Calu3 (cell line): ENCODE measurements around the gene NAP1L5. TPM values are rescaled to one million over a fixed set of nuclear protein-coding genes. Genes with fewer than 3 reads are reported as not detected.

Experiments
- BruUV-seq: library from RNA; stranded (reverse); fragments of 400-500 nt; replicated peaks from 2 replicates; lab custom pipeline; 2021; lab: Mats Ljungman, UMichigan
- CTCF ChIA-PET: fragments of 300-600 bp; sonication (Branson Sonifier 250); formaldehyde crosslinking; loops from one replicate; lab custom pipeline; 2022; ENCODE audit warnings: antibody characterized with exemption; lab: Charles Lee
- DNase-seq: peaks from one replicate; pipeline ENCODE4 v3.0.0; 2022
- H3K27ac Mint-ChIP-seq: one replicate; pipeline ENCODE4 v1.8.0; 2022; ENCODE audit warnings: mixed read lengths; ENCODE audit not compliant: unreplicated experiment
- H3K27me3 Mint-ChIP-seq: one replicate; pipeline ENCODE4 v1.8.0; 2022; ENCODE audit warnings: mixed read lengths; ENCODE audit not compliant: unreplicated experiment
- H3K36me3 Mint-ChIP-seq: one replicate; pipeline ENCODE4 v1.8.0; 2022; ENCODE audit warnings: mild to moderate bottlenecking, moderate library complexity, mixed read lengths; ENCODE audit not compliant: insufficient read depth, unreplicated experiment
- H3K4me1 Mint-ChIP-seq: one replicate; pipeline ENCODE4 v1.8.0; 2022; ENCODE audit warnings: mild to moderate bottlenecking, low read depth, mixed read lengths; ENCODE audit not compliant: unreplicated experiment
- H3K4me3 Mint-ChIP-seq: one replicate; pipeline ENCODE4 v1.8.0; 2022; ENCODE audit warnings: mild to moderate bottlenecking, low read depth, moderate library complexity, mixed read lengths; ENCODE audit not compliant: unreplicated experiment
- H3K9me3 Mint-ChIP-seq: one replicate; pipeline ENCODE4 v1.8.0; 2022; ENCODE audit warnings: low read depth, mixed read lengths; ENCODE audit not compliant: unreplicated experiment
- intact Hi-C: fragments of 100-400 bp; cut with micrococcal nuclease; formaldehyde crosslinking; loops from one replicate; pipeline ENCODE4 v1.10.0; 2022; ENCODE audit not compliant: unreplicated experiment
- total RNA-seq: library from RNA; stranded (reverse); gene quantifications from 2 replicates; pipeline ENCODE4 v1.2.3, GENCODE V29; 2022
- TF ChIP-seq, protein P1 (sequence below): fragments of 200-600 bp; IDR thresholded peaks from one replicate; pipeline ENCODE4 v1.8.0; 2022; ENCODE audit warnings: antibody characterized with exemption; ENCODE audit not compliant: unreplicated experiment

NAP1L5 gene
- total RNA-seq, 1 experiment from 2014 or later = not detected

GRCh38 chr4:88706574-88706973 lies 8.9 kb upstream of the NAP1L5 start:
- intact Hi-C loops = loop anchor here (1.0 to 5.0 kb wide), 2 partner anchors 85 to 316 kb away; no protein-coding TSS in a partner anchor
- H3K4me1 Mint-ChIP-seq = no peaks in the 10 kb centered on the region
- no TSS peak for BruUV-seq
- H3K27me3 Mint-ChIP-seq = no peaks in the 10 kb centered on the region
- H3K27ac Mint-ChIP-seq = no peak overlapping the region
- TF ChIP-seq, protein P1, sequence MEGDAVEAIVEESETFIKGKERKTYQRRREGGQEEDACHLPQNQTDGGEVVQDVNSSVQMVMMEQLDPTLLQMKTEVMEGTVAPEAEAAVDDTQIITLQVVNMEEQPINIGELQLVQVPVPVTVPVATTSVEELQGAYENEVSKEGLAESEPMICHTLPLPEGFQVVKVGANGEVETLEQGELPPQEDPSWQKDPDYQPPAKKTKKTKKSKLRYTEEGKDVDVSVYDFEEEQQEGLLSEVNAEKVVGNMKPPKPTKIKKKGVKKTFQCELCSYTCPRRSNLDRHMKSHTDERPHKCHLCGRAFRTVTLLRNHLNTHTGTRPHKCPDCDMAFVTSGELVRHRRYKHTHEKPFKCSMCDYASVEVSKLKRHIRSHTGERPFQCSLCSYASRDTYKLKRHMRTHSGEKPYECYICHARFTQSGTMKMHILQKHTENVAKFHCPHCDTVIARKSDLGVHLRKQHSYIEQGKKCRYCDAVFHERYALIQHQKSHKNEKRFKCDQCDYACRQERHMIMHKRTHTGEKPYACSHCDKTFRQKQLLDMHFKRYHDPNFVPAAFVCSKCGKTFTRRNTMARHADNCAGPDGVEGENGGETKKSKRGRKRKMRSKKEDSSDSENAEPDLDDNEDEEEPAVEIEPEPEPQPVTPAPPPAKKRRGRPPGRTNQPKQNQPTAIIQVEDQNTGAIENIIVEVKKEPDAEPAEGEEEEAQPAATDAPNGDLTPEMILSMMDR = no peak
- CTCF ChIA-PET = interaction anchor here (0.8 to 1.2 kb wide), 4 partner anchors 85 to 96 kb away, joined by 3 to 7 read pairs (median 4); no protein-coding TSS in a partner anchor
- no peak for DNase-seq
- H3K9me3 Mint-ChIP-seq = no peaks in the 10 kb centered on the region
- no peaks in the 10 kb centered on the region for H3K36me3 Mint-ChIP-seq
- H3K4me3 Mint-ChIP-seq = no peak overlapping the region

DNA sequence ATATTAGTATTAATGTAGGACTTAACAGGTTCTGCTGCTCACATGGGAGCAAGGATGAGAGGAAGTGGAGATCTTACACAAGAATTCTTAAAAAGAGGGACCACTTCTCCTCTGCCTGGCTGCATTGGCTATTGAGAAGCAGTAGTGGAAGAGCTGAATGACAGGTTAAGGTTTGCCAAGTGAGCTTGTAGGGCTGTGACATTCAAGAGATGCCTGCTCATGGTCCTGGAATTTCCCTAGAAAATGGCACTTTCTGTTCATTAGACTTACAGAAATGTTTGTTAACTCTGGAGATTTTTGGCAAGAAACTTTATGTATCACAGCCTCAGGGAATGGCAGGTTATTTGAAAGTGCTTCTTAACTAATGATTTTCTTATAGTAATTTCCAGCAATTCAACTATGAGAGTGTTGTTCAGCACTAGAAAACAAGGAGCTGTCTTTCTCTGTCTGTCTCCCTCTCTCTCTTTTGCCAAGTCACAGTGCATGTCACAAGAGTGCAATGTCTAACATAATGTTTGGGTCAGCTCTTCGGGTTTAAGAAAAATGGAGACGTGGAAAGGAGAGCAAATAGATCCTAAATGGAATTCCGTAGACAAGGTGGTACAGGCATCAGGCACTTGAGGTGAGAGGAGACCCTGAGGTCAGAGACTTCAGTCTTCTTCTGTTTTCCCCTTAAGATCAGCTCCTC lies 8.3 kb upstream of the NAP1L5 start:
- CTCF ChIA-PET = interaction anchor here (0.8 to 1.2 kb wide), 3 partner anchors 93 to 96 kb away, joined by 3 to 7 read pairs (median 4); no protein-coding TSS in a partner anchor
- Mint-ChIP-seq H3K9me3 (no peaks in the 10 kb centered on the region), H3K36me3 (no peaks in the 10 kb centered on the region), H3K4me3 (no peak overlapping the region), H3K27ac (no peak overlapping the region), H3K4me1 (no peaks in the 10 kb centered on the region), H3K27me3 (no peaks in the 10 kb centered on the region)
- no TSS peak for BruUV-seq
- intact Hi-C loops = loop anchor here (1.0 to 5.0 kb wide), 2 partner anchors 85 to 316 kb away; no protein-coding TSS in a partner anchor
- TF ChIP-seq, protein P1 = no peak
- DNase-seq = no peak

DNA sequence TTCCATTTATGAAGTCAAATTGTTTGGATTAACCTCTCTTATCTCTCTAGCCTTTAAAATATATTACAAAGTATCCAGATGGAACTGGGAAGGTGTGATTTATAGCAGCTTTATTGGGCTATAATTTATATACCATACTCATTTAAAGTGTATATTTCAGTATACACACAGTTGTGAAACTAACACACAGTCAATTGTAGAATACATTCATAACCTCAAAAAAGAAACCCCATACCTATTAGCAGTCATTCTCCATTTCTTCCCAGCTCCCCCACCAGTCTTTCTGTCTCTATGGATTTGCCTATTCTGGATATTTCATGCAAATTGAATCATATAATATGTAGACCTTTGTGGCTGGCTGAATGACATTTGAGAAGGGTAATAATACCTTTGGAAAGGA lies 7.6 kb upstream of the NAP1L5 start:
- intact Hi-C loops = loop anchor here (5.0 kb wide), 1 partner anchor 317 kb away; no protein-coding TSS in a partner anchor
- no peaks in the 10 kb centered on the region for H3K9me3 Mint-ChIP-seq
- TF ChIP-seq, protein P1 = no peak
- H3K27ac Mint-ChIP-seq = no peak overlapping the region
- no peak for DNase-seq
- CTCF ChIA-PET = no interaction called here
- no peaks in the 10 kb centered on the region for H3K27me3 Mint-ChIP-seq
- no peak overlapping the region for H3K4me3 Mint-ChIP-seq
- no peaks in the 10 kb centered on the region for H3K4me1 Mint-ChIP-seq
- no TSS peak for BruUV-seq
- no peaks in the 10 kb centered on the region for H3K36me3 Mint-ChIP-seq

DNA sequence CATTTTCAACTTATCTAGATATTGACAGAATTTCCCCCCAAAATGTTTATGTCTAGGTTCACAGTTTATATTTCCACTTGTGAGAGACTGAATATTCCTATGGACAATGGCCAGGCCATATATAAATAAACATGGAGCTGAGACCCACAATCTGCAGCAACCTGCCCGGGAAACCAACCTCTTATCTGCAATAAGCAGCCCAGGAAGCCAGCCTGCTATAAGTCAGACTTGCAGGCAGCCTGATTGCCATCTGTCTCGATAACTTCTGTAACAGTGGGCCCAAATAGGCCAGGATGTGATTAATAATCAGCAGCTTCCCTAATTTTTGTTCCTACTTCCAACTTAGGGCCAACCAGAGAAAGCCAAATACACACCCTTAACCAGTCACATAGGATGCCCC lies 5.2 kb upstream of the NAP1L5 start:
- Mint-ChIP-seq H3K9me3 (no peaks in the 10 kb centered on the region), H3K27ac (no peak overlapping the region), H3K27me3 (no peaks in the 10 kb centered on the region), H3K4me1 (no peaks in the 10 kb centered on the region), H3K36me3 (no peaks in the 10 kb centered on the region), H3K4me3 (no peak overlapping the region)
- CTCF ChIA-PET = interaction anchor here (0.6 kb wide), 1 partner anchor 716 kb away, joined by 5 read pairs; no protein-coding TSS in a partner anchor
- TF ChIP-seq, protein P1 = no peak
- BruUV-seq = no TSS peak
- intact Hi-C loops = no loop called here
- no peak for DNase-seq
